Hepatocyte (in vitro differentiated cells): ENCODE data around the gene SPDYE4. TPM values are rescaled to one million over a fixed set of nuclear protein-coding genes. Genes with fewer than 3 reads are reported as not detected.

Experiments used
- DNase-seq: peaks from one replicate; pipeline ENCODE4 v3.0.0-alpha.2; 2016; ENCODE audit warnings: low spot score
- H2AFZ ChIP-seq: fragments of 200-600 bp; sonication (generic); 2 replicates; pipeline ENCODE4 v1.6.0; 2016; ENCODE audit warnings: antibody characterized with exemption, mild to moderate bottlenecking
- H3K27ac ChIP-seq: fragments of 200-600 bp; sonication (generic); 2 replicates; pipeline ENCODE4 v1.5.1; 2016; ENCODE audit warnings: mild to moderate bottlenecking
- H3K27me3 ChIP-seq: fragments of 200-600 bp; sonication (generic); 2 replicates; pipeline ENCODE4 v1.6.1; 2016
- H3K36me3 ChIP-seq: fragments of 200-600 bp; sonication (generic); replicated peaks from 2 replicates; pipeline ENCODE4 v1.5.1; 2016; ENCODE audit warnings: low read depth; ENCODE audit not compliant: insufficient read depth
- H3K4me1 ChIP-seq: fragments of 200-600 bp; sonication (generic); 2 replicates; pipeline ENCODE4 v1.5.1; 2016; ENCODE audit warnings: mild to moderate bottlenecking, moderate library complexity; ENCODE audit not compliant: insufficient read depth
- H3K4me2 ChIP-seq: fragments of 200-600 bp; sonication (generic); 2 replicates; pipeline ENCODE4 v1.6.0; 2016
- H3K4me3 ChIP-seq: fragments of 200-600 bp; sonication (generic); 2 replicates; pipeline ENCODE4 v1.5.1; 2016; ENCODE audit warnings: mild to moderate bottlenecking
- H3K79me2 ChIP-seq: fragments of 200-600 bp; sonication (generic); 2 replicates; pipeline ENCODE4 v1.6.0; 2017; ENCODE audit warnings: mild to moderate bottlenecking
- H3K9me2 ChIP-seq: fragments of 200-600 bp; sonication (generic); replicated peaks from 2 replicates; pipeline ENCODE4 v1.6.0; 2017; ENCODE audit warnings: mild to moderate bottlenecking; ENCODE audit not compliant: insufficient read depth
- H3K9me3 ChIP-seq: fragments of 200-600 bp; sonication (generic); 2 replicates; pipeline ENCODE4 v1.5.1; 2016; ENCODE audit warnings: low read depth, mild to moderate bottlenecking
- H4K20me1 ChIP-seq: fragments of 200-600 bp; sonication (generic); 2 replicates; pipeline ENCODE4 v1.6.0; 2016; ENCODE audit warnings: mild to moderate bottlenecking; ENCODE audit not compliant: insufficient read depth, poor library complexity, severe bottlenecking
- CTCF ChIP-seq: fragments of 200-600 bp; sonication (generic); IDR thresholded peaks from 2 replicates; pipeline ENCODE4 v1.5.1; 2016; ENCODE audit warnings: antibody characterized with exemption, mild to moderate bottlenecking; ENCODE audit not compliant: poor library complexity
- EZH2 ChIP-seq: fragments of 200-600 bp; sonication (generic); IDR thresholded peaks from 2 replicates; pipeline ENCODE4 v1.6.1; 2016; ENCODE audit warnings: antibody characterized with exemption, mild to moderate bottlenecking, borderline replicate concordance
- EZH2phosphoT487 ChIP-seq: fragments of 200-600 bp; sonication (generic); IDR thresholded peaks from one replicate; pipeline ENCODE4 v1.6.1; 2018; ENCODE audit warnings: antibody characterized with exemption, mild to moderate bottlenecking, low read depth, moderate library complexity; ENCODE audit not compliant: unreplicated experiment, severe bottlenecking
- WGBS: methylation state at CpG from one replicate; pipeline ENCODE4 v1.1.6; 2016; ENCODE audit warnings: low lambda C conversion rate; ENCODE audit errors: missing lambda C conversion rate; 5-methylcytosine and 5-hydroxymethylcytosine counted together
- polyA plus RNA-seq: library from polyadenylated mRNA; unstranded; fragments of >200 nt; fragmentation: Nextera tagmentation; extraction: Ambion mirVana; gene quantifications from 2 replicates; pipeline ENCODE4 v1.2.1, GENCODE V29; 2016
- total RNA-seq: library from RNA; depleted of rRNA; stranded (reverse); fragments of >200 nt; gene quantifications from 2 replicates; pipeline ENCODE4 v1.2.3, GENCODE V29; 2014

Gene SPDYE4
- total and polyA plus RNA-seq, 2 experiments from 2014 or later, result not detected

GRCh38 chr17:8720596-8720995, 37.8 kb downstream of the SPDYE4 start:
- no peak overlapping the region for H3K27ac ChIP-seq
- H3K79me2 ChIP-seq, result no peaks in the 10 kb centered on the region
- H3K4me2 ChIP-seq, result no peak overlapping the region
- 85% methylated on average over 9 of the region's 9 CpGs for WGBS
- DNase-seq, result no peak
- H4K20me1 ChIP-seq, result no peaks in the 10 kb centered on the region
- no peaks in the 10 kb centered on the region for H3K36me3 ChIP-seq
- H2AFZ ChIP-seq, result no peak overlapping the region
- TF ChIP-seq CTCF (no peak), EZH2 (no peak), EZH2phosphoT487 (no peak)
- H3K4me1 ChIP-seq, result no peaks in the 10 kb centered on the region
- no peaks in the 10 kb centered on the region for H3K9me2 ChIP-seq
- H3K4me3 ChIP-seq, result no peak overlapping the region
- no peaks in the 10 kb centered on the region for H3K27me3 ChIP-seq
- H3K9me3 ChIP-seq, result no peaks in the 10 kb centered on the region

GRCh38 chr17:8719291-8720246, 38.8 kb downstream of the SPDYE4 start:
- Histone ChIP-seq H3K4me2 (no peak overlapping the region), H4K20me1 (no peaks in the 10 kb centered on the region), H2AFZ (no peak overlapping the region), H3K4me1 (no peaks in the 10 kb centered on the region), H3K27me3 (no peaks in the 10 kb centered on the region), H3K36me3 (no peaks in the 10 kb centered on the region), H3K9me2 (no peaks in the 10 kb centered on the region), H3K27ac (peak overlapping the region; percentile 17), H3K79me2 (no peaks in the 10 kb centered on the region), H3K9me3 (no peaks in the 10 kb centered on the region), H3K4me3 (no peak overlapping the region)
- DNase-seq, result no peak
- TF ChIP-seq EZH2phosphoT487 (no peak), EZH2 (no peak), CTCF (no peak)
- 90% methylated on average over 5 of the region's 5 CpGs for WGBS

- H2AFZ ChIP-seq, result no peak overlapping the region
- H3K9me3 ChIP-seq, result no peaks in the 10 kb centered on the region
- no peaks in the 10 kb centered on the region for H3K36me3 ChIP-seq
- no peaks in the 10 kb centered on the region for H3K79me2 ChIP-seq
- H3K27me3 ChIP-seq, result no peaks in the 10 kb centered on the region
- H3K4me3 ChIP-seq, result no peak overlapping the region
- no peaks in the 10 kb centered on the region for H4K20me1 ChIP-seq
- no peak for DNase-seq
- TF ChIP-seq EZH2 (no peak), EZH2phosphoT487 (no peak), CTCF (no peak)
- 98% methylated on average over 30 of the region's 37 CpGs for WGBS
- no peak overlapping the region for H3K4me2 ChIP-seq
- no peaks in the 10 kb centered on the region for H3K9me2 ChIP-seq
- no peaks in the 10 kb centered on the region for H3K4me1 ChIP-seq
- H3K27ac ChIP-seq, result no peak overlapping the region
Observed at GRCh38 chr17:8718001-8718563, 40.3 kb downstream of the SPDYE4 start.
